K562 (cell line): ENCODE measurements around the gene SULT1A2. TPM values are rescaled to one million over a fixed set of nuclear protein-coding genes. Genes with fewer than 3 reads are reported as not detected.

Source experiments
- ATAC-seq: fragments of 200-7000 bp; cut with Tn5 transposase; 3 replicates; pipeline ENCODE4 v1.9.1; 2020; ENCODE audit warnings: moderate library complexity
- BruUV-seq: library from RNA; stranded (reverse); fragments of 400-500 nt; replicated peaks from 2 replicates; lab custom pipeline; 2021; lab: Mats Ljungman, UMichigan
- CTCF ChIA-PET: fragments of 300-600 bp; formaldehyde crosslinking; extraction: SDS; loops from one replicate; lab custom pipeline; 2021; ENCODE audit warnings: low intra/inter-chr PET ratio; lab: Yijun Ruan, JAX
- POLR2A ChIA-PET: fragments of 300-600, 350-650 bp; sonication (Branson Sonifier 250); formaldehyde crosslinking; extraction: SDS; loops from one replicate; lab custom pipeline; 2021; ENCODE audit warnings: antibody characterized with exemption, inconsistent platforms; lab: Yijun Ruan, JAX
- DNase-seq, 4 experiments: peaks; one replicate each; pipeline versions ENCODE4 v3.0.0 to v3.0.0-alpha.2; 2011 to 2018; ENCODE audit warnings: low spot score in 3 of 4, mixed read lengths in 3 of 4; ENCODE audit errors: extremely low read depth in 1 of 4
- FAIRE-seq: peaks from 2 replicates; lab custom pipeline; 2011; peaks lifted over from hg19 to GRCh38; lab: Jason Lieb, UNC
- H2AFZ ChIP-seq: 2 replicates; pipeline ENCODE4 v1.6.0; 2011; ENCODE audit warnings: low read depth, low read length, control low read depth, inconsistent platforms
- H3K27ac ChIP-seq: fragments of 200-600 bp; 3 replicates; pipeline ENCODE4 v1.8.0; 2011; ENCODE audit warnings: low read depth, mild to moderate bottlenecking, control low read depth, inconsistent platforms, low read length, moderate library complexity, mixed read lengths; ENCODE audit errors: extremely low read depth
- H3K27me3 ChIP-seq, 2 experiments: fragments of 300-600 bp in 1 of 2; 2 replicates in 1 of 2; 3 replicates in 1 of 2; pipeline versions ENCODE4 v1.6.0 to v1.8.0; 2011; ENCODE audit warnings: inconsistent platforms in 2 of 2, low read length in 2 of 2, mild to moderate bottlenecking in 1 of 2, mixed read lengths in 1 of 2, moderate library complexity in 1 of 2; ENCODE audit not compliant: control insufficient read depth in 2 of 2, insufficient read depth in 2 of 2
- H3K36me3 ChIP-seq: fragments of 300-600 bp; 3 replicates; pipeline ENCODE4 v1.8.0; 2011; ENCODE audit warnings: mild to moderate bottlenecking, low read length, inconsistent platforms; ENCODE audit not compliant: control insufficient read depth, insufficient read depth
- H3K4me1 ChIP-seq, 2 experiments: fragments of 200-600 bp in 1 of 2; replicated peaks in 1 of 2; 2 replicates in 1 of 2; 3 replicates in 1 of 2; pipeline versions ENCODE4 v1.5.1 to v1.8.0; 2011; ENCODE audit warnings: inconsistent platforms in 2 of 2, low read length in 2 of 2, mild to moderate bottlenecking in 1 of 2, mixed read lengths in 1 of 2, moderate library complexity in 1 of 2; ENCODE audit not compliant: control insufficient read depth in 2 of 2, insufficient read depth in 2 of 2
- H3K4me2 ChIP-seq: 2 replicates; pipeline ENCODE4 v1.6.1; 2011; ENCODE audit warnings: low read length, control low read depth, inconsistent platforms, mixed read lengths; ENCODE audit not compliant: insufficient read depth
- H3K4me3 ChIP-seq: fragments of 200-600 bp; sonication (generic), shearing (Covaris generic); 2 replicates; pipeline ENCODE4 v1.5.1; 2016; ENCODE audit warnings: control low read depth, inconsistent platforms
- H3K79me2 ChIP-seq: fragments of 200-600 bp; 3 replicates; pipeline ENCODE4 v1.8.0; 2011; ENCODE audit warnings: low read length, inconsistent platforms; ENCODE audit not compliant: control insufficient read depth, insufficient read depth
- H3K9ac ChIP-seq, 2 experiments: 2 replicates each; pipeline versions ENCODE4 v1.6.0 to v1.6.1; 2011; ENCODE audit warnings: low read depth in 2 of 2, low read length in 2 of 2, control low read depth in 1 of 2, inconsistent platforms in 1 of 2, mild to moderate bottlenecking in 1 of 2, mixed read lengths in 1 of 2; ENCODE audit not compliant: insufficient read depth in 1 of 2
- H3K9me1 ChIP-seq: one replicate; pipeline ENCODE4 v1.6.0; 2011; ENCODE audit warnings: inconsistent platforms, mild to moderate bottlenecking, low read length, moderate library complexity; ENCODE audit not compliant: control insufficient read depth, insufficient read depth
- H3K9me3 ChIP-seq: replicated peaks from 2 replicates; pipeline ENCODE4 v1.5.1; 2011; ENCODE audit warnings: low read depth, low read length, inconsistent platforms; ENCODE audit not compliant: control insufficient read depth, insufficient read depth
- H4K20me1 ChIP-seq: replicated peaks from 2 replicates; pipeline ENCODE4 v1.6.1; 2011; ENCODE audit warnings: low read length, inconsistent platforms, mixed read lengths; ENCODE audit not compliant: control insufficient read depth, insufficient read depth
- ATF7 ChIP-seq: fragments of 450-650 bp; IDR thresholded peaks from 2 replicates; pipeline ENCODE4 v1.7.1; 2014; ENCODE audit warnings: mild to moderate bottlenecking, moderate library complexity
- CTBP1 ChIP-seq: fragments of 450-650 bp; IDR thresholded peaks from 2 replicates; pipeline ENCODE4 v1.6.1; 2016; ENCODE audit warnings: borderline replicate concordance
- DEAF1 ChIP-seq: fragments of 450-650 bp; formaldehyde crosslinking; IDR thresholded peaks from 2 replicates; pipeline ENCODE4 v1.4.0; 2020; ENCODE audit warnings: mild to moderate bottlenecking, moderate library complexity
- SPI1 ChIP-seq: IDR thresholded peaks from 2 replicates; pipeline ENCODE4 v1.6.1; 2011; ENCODE audit warnings: low read depth, low read length, control low read depth, borderline replicate concordance
- ZNF124 ChIP-seq: sonication (generic); formaldehyde crosslinking; IDR thresholded peaks from 2 replicates; pipeline ENCODE4 v1.8.1; 2022; ENCODE audit warnings: missing genetic modification reagents
- ZNF551 ChIP-seq: fragments of 250-450 bp; sonication (Bioruptor Pico); IDR thresholded peaks from 2 replicates; pipeline ENCODE4 v1.5.0; 2021; ENCODE audit warnings: mild to moderate bottlenecking, moderate library complexity
- WGBS: fragments of 100-300 bp; shearing (Covaris generic); methylation state at CpG from one replicate; pipeline ENCODE4 v1.1.6; 2016; ENCODE audit warnings: low coverage, mixed read lengths; ENCODE audit not compliant: insufficient coverage; ENCODE audit errors: missing lambda C conversion rate; 5-methylcytosine and 5-hydroxymethylcytosine counted together
- in situ Hi-C: fragments of 300-500 bp; cut with MboI; formaldehyde crosslinking; loops from 4 replicates; pipeline ENCODE4 v1.15.0; 2018; ENCODE audit warnings: inconsistent platforms, mixed read lengths
- intact Hi-C: fragments of 100-400 bp; cut with micrococcal nuclease; formaldehyde crosslinking; loops from 2 replicates; pipeline ENCODE4 v1.14.2; 2022
- polyA plus RNA-seq, 8 experiments: library from polyadenylated mRNA; depleted of rRNA in 4 of 8; stranded (reverse) in 5 of 8; unstranded in 3 of 8; fragments of >200 nt; fragmentation: Nextera tagmentation in 2 of 8; fragmentation: Illumina TruSeq in 1 of 8; extraction: Ambion mirVana in 2 of 8; extraction: Trizol in 1 of 8; gene quantifications; 2 replicates each; pipeline versions ENCODE4 v1.2.1 to v1.2.3, GENCODE V29; 2011 to 2014; ENCODE audit warnings: inconsistent platforms in 1 of 8, missing spikeins in 1 of 8
- total RNA-seq, 7 experiments: library from RNA; depleted of rRNA in 6 of 7; stranded (reverse); fragments of >200 nt in 6 of 7; fragmentation: Illumina TruSeq in 2 of 7; extraction: Trizol in 2 of 7; gene quantifications; 2 replicates each; pipeline versions ENCODE4 v1.2.1 to v1.2.3, GENCODE V29; 2011 to 2021; ENCODE audit warnings: low replicate concordance in 1 of 7
- TF ChIP-seq, protein P1 (sequence below): fragments of 250-450 bp; sonication (Bioruptor Pico); IDR thresholded peaks from 2 replicates; pipeline ENCODE4 v1.4.0; 2020
- TF ChIP-seq, protein P2 (sequence below): fragments of 450-650 bp; formaldehyde crosslinking; IDR thresholded peaks from 2 replicates; pipeline ENCODE4 v1.4.0; 2020; ENCODE audit warnings: mild to moderate bottlenecking
- TF ChIP-seq, protein P3 (sequence below): sonication (generic); formaldehyde crosslinking; IDR thresholded peaks from 2 replicates; pipeline ENCODE4 v1.8.1; 2023; ENCODE audit warnings: mild to moderate bottlenecking, missing genetic modification reagents, moderate library complexity
- TF ChIP-seq, protein P4 (sequence below): fragments of 250-450 bp; sonication (Bioruptor Pico); IDR thresholded peaks from 2 replicates; pipeline ENCODE4 v1.8.0; 2022; ENCODE audit warnings: moderate library complexity, mild to moderate bottlenecking, inconsistent platforms

Gene SULT1A2
- total and polyA plus RNA-seq, 9 of the 15 experiments (the other 6 are each of a cell fraction or from before 2014, with no cell fraction given): 0.73 to 3.2 (median 1.7) TPM

DNA sequence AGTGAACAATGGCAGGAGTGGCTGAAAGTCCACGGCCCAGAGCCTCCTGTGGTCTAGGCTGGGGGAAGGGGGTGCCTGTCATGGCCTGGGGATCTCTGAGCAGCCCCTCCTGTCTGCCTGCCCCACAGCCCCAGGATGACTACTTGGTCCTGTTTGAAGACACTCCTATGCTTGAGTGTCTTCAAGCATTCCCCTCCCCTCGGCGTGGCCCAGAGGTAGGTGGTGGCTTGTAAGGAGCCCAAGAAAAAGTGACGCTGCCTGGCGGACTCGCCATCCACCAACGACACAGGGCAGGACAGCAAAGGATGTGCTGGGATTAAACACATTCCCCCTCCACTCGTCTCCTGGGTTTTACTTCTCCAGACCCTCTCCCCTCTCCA lies 7.3 kb upstream of the SULT1A2 start:
- 40% methylated on average over 7 of the region's 8 CpGs for WGBS
- peak; percentile 15; the same call in 2 of the 3 replicates for ATAC-seq
- intact Hi-C loops: no loop called here
- peak overlapping the region in 1 of 2 experiments; percentile 45; a peak in 1 of 4 replicates for H3K9ac ChIP-seq
- FAIRE-seq: no peak
- no peak overlapping the region for H2AFZ ChIP-seq
- DNase-seq: no peak
- TF ChIP-seq, protein P1, sequence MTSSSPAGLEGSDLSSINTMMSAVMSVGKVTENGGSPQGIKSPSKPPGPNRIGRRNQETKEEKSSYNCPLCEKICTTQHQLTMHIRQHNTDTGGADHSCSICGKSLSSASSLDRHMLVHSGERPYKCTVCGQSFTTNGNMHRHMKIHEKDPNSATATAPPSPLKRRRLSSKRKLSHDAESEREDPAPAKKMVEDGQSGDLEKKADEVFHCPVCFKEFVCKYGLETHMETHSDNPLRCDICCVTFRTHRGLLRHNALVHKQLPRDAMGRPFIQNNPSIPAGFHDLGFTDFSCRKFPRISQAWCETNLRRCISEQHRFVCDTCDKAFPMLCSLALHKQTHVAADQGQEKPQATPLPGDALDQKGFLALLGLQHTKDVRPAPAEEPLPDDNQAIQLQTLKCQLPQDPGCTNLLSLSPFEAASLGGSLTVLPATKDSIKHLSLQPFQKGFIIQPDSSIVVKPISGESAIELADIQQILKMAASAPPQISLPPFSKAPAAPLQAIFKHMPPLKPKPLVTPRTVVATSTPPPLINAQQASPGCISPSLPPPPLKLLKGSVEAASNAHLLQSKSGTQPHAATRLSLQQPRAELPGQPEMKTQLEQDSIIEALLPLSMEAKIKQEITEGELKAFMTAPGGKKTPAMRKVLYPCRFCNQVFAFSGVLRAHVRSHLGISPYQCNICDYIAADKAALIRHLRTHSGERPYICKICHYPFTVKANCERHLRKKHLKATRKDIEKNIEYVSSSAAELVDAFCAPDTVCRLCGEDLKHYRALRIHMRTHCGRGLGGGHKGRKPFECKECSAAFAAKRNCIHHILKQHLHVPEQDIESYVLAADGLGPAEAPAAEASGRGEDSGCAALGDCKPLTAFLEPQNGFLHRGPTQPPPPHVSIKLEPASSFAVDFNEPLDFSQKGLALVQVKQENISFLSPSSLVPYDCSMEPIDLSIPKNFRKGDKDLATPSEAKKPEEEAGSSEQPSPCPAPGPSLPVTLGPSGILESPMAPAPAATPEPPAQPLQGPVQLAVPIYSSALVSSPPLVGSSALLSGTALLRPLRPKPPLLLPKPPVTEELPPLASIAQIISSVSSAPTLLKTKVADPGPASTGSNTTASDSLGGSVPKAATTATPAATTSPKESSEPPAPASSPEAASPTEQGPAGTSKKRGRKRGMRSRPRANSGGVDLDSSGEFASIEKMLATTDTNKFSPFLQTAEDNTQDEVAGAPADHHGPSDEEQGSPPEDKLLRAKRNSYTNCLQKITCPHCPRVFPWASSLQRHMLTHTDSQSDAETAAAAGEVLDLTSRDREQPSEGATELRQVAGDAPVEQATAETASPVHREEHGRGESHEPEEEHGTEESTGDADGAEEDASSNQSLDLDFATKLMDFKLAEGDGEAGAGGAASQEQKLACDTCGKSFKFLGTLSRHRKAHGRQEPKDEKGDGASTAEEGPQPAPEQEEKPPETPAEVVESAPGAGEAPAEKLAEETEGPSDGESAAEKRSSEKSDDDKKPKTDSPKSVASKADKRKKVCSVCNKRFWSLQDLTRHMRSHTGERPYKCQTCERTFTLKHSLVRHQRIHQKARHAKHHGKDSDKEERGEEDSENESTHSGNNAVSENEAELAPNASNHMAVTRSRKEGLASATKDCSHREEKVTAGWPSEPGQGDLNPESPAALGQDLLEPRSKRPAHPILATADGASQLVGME (CRISPR knock-in tag): no peak
- no peak for TF ChIP-seq ZNF551 (CRISPR knock-in tag)
- no peak for TF ChIP-seq ATF7
- no peak for TF ChIP-seq SPI1
- no peak for TF ChIP-seq CTBP1
- TF ChIP-seq, protein P2, sequence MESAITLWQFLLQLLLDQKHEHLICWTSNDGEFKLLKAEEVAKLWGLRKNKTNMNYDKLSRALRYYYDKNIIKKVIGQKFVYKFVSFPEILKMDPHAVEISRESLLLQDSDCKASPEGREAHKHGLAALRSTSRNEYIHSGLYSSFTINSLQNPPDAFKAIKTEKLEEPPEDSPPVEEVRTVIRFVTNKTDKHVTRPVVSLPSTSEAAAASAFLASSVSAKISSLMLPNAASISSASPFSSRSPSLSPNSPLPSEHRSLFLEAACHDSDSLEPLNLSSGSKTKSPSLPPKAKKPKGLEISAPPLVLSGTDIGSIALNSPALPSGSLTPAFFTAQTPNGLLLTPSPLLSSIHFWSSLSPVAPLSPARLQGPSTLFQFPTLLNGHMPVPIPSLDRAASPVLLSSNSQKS (CRISPR knock-in tag): no peak
- TF ChIP-seq DEAF1 (CRISPR knock-in tag): no peak
- TF ChIP-seq, protein P3, sequence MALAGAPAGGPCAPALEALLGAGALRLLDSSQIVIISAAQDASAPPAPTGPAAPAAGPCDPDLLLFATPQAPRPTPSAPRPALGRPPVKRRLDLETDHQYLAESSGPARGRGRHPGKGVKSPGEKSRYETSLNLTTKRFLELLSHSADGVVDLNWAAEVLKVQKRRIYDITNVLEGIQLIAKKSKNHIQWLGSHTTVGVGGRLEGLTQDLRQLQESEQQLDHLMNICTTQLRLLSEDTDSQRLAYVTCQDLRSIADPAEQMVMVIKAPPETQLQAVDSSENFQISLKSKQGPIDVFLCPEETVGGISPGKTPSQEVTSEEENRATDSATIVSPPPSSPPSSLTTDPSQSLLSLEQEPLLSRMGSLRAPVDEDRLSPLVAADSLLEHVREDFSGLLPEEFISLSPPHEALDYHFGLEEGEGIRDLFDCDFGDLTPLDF: no peak
- no peak for TF ChIP-seq ZNF124 (CRISPR knock-in tag)
- TF ChIP-seq, protein P4, sequence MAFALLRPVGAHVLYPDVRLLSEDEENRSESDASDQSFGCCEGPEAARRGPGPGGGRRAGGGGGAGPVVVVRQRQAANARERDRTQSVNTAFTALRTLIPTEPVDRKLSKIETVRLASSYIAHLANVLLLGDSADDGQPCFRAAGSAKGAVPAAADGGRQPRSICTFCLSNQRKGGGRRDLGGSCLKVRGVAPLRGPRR (CRISPR knock-in tag): no peak
- no peak overlapping the region for H3K4me2 ChIP-seq
- H3K36me3 ChIP-seq: no peaks in the 10 kb centered on the region
- CTCF ChIA-PET: no interaction called here
- no peaks in the 10 kb centered on the region for H3K79me2 ChIP-seq
- no peaks in the 10 kb centered on the region for H3K9me3 ChIP-seq
- peaks cover 2 to 5% of the 10 kb centered on the region in 2 experiments; a peak in 3 of 5 replicates for H3K4me1 ChIP-seq
- in situ Hi-C loops: loop anchor here (25.0 kb wide), 4 partner anchors 108 to 1608 kb away; partner anchors contain the start of genes EIF3C and EIF3CL
- H3K4me3 ChIP-seq: no peak overlapping the region
- H3K27ac ChIP-seq: no peak overlapping the region
- H3K27me3 ChIP-seq: no peaks in the 10 kb centered on the region
- no peaks in the 10 kb centered on the region for H3K9me1 ChIP-seq
- no TSS peak for BruUV-seq
- POLR2A ChIA-PET: interaction anchor here (0.7 to 1.3 kb wide), 3 partner anchors 10 to 106 kb away, joined by 3 to 6 read pairs (median 3); no protein-coding TSS in a partner anchor
- H4K20me1 ChIP-seq: no peaks in the 10 kb centered on the region
